Testis (tissue), 2 donors: ENCODE measurements around the gene SLC8B1.

ENCODE experiments used
- POLR2A ChIP-seq: fragments of 450-650 bp; IDR thresholded peaks from one replicate; pipeline ENCODE4 v1.6.1; 2017; ENCODE audit warnings: antibody characterized with exemption, mild to moderate bottlenecking, moderate library complexity
- TF ChIP-seq, protein P1 (sequence below), 3 experiments: fragments of 450-650 bp in 2 of 3; fragments of 200-600 bp in 1 of 3; sonication (generic) in 1 of 3; IDR thresholded peaks; one replicate each; pipeline ENCODE4 v1.5.1; 2016 to 2019; ENCODE audit warnings: antibody characterized with exemption in 3 of 3, mild to moderate bottlenecking in 2 of 3, moderate library complexity in 1 of 3

DNA sequence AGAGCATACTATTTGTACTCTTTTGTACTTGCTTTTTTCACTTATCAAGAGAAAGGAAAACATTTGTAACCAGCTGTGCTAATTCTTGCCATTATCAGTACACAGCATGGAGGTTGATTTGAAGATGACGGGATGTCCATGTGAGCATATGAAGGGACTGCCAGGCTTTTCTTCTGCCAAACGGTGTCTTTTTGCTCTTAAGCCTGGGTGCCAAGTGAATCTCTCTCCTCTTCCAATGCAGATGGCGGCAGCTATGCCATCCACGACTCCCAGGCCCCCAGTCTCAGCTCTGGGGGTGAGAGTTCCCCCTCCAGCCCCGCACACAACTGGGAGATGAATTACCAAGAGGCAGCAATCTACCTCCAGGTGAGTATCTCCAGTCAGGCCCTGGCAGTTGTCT lies 74.8 kb downstream of the SLC8B1 start:
- TF ChIP-seq, protein P1, sequence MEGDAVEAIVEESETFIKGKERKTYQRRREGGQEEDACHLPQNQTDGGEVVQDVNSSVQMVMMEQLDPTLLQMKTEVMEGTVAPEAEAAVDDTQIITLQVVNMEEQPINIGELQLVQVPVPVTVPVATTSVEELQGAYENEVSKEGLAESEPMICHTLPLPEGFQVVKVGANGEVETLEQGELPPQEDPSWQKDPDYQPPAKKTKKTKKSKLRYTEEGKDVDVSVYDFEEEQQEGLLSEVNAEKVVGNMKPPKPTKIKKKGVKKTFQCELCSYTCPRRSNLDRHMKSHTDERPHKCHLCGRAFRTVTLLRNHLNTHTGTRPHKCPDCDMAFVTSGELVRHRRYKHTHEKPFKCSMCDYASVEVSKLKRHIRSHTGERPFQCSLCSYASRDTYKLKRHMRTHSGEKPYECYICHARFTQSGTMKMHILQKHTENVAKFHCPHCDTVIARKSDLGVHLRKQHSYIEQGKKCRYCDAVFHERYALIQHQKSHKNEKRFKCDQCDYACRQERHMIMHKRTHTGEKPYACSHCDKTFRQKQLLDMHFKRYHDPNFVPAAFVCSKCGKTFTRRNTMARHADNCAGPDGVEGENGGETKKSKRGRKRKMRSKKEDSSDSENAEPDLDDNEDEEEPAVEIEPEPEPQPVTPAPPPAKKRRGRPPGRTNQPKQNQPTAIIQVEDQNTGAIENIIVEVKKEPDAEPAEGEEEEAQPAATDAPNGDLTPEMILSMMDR (IDR thresholded peaks at IDR 0.05) = no peak
- no peak for TF ChIP-seq POLR2A
